PC-3 (cell line): ENCODE data around the gene PMS2. TPM values are rescaled to one million over a fixed set of nuclear protein-coding genes. Genes with fewer than 3 reads are reported as not detected.
"Not testable (repeated sequence)": the region's sequence is repeated elsewhere in the genome, so short reads cannot be mapped to it uniquely, and the experiment has no call there.

Source experiments
- ATAC-seq: fragments of 200-7000 bp; cut with Tn5 transposase; 2 replicates; pipeline ENCODE4 v1.9.1; 2020; ENCODE audit warnings: mild to moderate bottlenecking, moderate library complexity
- BruUV-seq: library from RNA; stranded (reverse); fragments of 400-500 nt; replicated peaks from 2 replicates; lab custom pipeline; 2021; lab: Mats Ljungman, UMichigan
- CTCF ChIA-PET: fragments of 300-600 bp; sonication (Branson Sonifier 250); formaldehyde crosslinking; loops from one replicate; lab custom pipeline; 2022; ENCODE audit warnings: antibody characterized with exemption; lab: Charles Lee
- POLR2A ChIA-PET: fragments of 300-600 bp; sonication (Branson Sonifier 250); formaldehyde crosslinking; loops from one replicate; lab custom pipeline; 2022; ENCODE audit warnings: antibody characterized with exemption; ENCODE audit not compliant: unreplicated experiment; lab: Charles Lee
- DNase-seq: peaks from one replicate; pipeline ENCODE4 v3.0.0-alpha.2; 2015
- H2AFZ ChIP-seq: fragments of 300-600 bp; sonication (generic); 2 replicates; pipeline ENCODE4 v1.6.0; 2016; ENCODE audit warnings: antibody characterized with exemption, low read length
- H3F3A ChIP-seq: fragments of 300-600 bp; sonication (generic); one replicate; pipeline ENCODE4 v1.6.0; 2017; ENCODE audit warnings: antibody characterized with exemption, low read length, control low read depth, mild to moderate bottlenecking; ENCODE audit not compliant: unreplicated experiment
- H3K27ac ChIP-seq: fragments of 300-600 bp; sonication (generic); 2 replicates; pipeline ENCODE4 v1.5.1; 2016; ENCODE audit warnings: mild to moderate bottlenecking, low read length
- H3K27me3 ChIP-seq: fragments of 300-600 bp; sonication (generic); 2 replicates; pipeline ENCODE4 v1.6.1; 2016; ENCODE audit warnings: low read length, mixed read lengths
- H3K36me3 ChIP-seq: fragments of 300-600 bp; sonication (generic); 2 replicates; pipeline ENCODE4 v1.6.1; 2016; ENCODE audit warnings: low read depth, mixed run types, low read length, mixed read lengths
- H3K4me1 ChIP-seq: fragments of 300-600 bp; sonication (generic); 2 replicates; pipeline ENCODE4 v1.5.1; 2016; ENCODE audit warnings: low read length; ENCODE audit not compliant: insufficient read depth
- H3K4me2 ChIP-seq: fragments of 300-600 bp; sonication (generic); 2 replicates; pipeline ENCODE4 v1.6.0; 2016; ENCODE audit warnings: low read length
- H3K4me3 ChIP-seq: fragments of 300-600 bp; sonication (generic); 2 replicates; pipeline ENCODE4 v1.5.1; 2016; ENCODE audit warnings: mild to moderate bottlenecking, low read length, mixed read lengths
- H3K79me2 ChIP-seq: fragments of 300-600 bp; sonication (generic); 2 replicates; pipeline ENCODE4 v1.6.1; 2017; ENCODE audit warnings: low read length, mixed read lengths
- H3K9ac ChIP-seq: fragments of 300-600 bp; sonication (generic); 2 replicates; pipeline ENCODE4 v1.6.0; 2016; ENCODE audit warnings: mild to moderate bottlenecking, low read length
- H3K9me2 ChIP-seq: fragments of 300-600 bp; sonication (generic); replicated peaks from 2 replicates; pipeline ENCODE4 v1.6.1; 2016; ENCODE audit warnings: mixed run types, low read length, mixed read lengths
- H3K9me3 ChIP-seq: fragments of 300-600 bp; sonication (generic); 2 replicates; pipeline ENCODE4 v1.6.1; 2016; ENCODE audit warnings: low read length, mixed read lengths
- H4K20me1 ChIP-seq: fragments of 300-600 bp; sonication (generic); 2 replicates; pipeline ENCODE4 v1.6.1; 2016; ENCODE audit warnings: low read length, mixed read lengths
- intact Hi-C: fragments of 100-400 bp; cut with micrococcal nuclease; formaldehyde crosslinking; loops from 2 replicates; pipeline ENCODE4 v1.9.0; 2023
- total RNA-seq: library from RNA; depleted of rRNA; stranded (reverse); fragments of >200 nt; gene quantifications from 2 replicates; pipeline ENCODE4 v1.2.3, GENCODE V29; 2014; rRNA removed

Gene PMS2
- total RNA-seq, 1 experiment from 2014 or later, result 16.2 TPM

GRCh38 chr7:5930290-5930689 is 78.6 kb downstream of the PMS2 start:
- H3K9me2 ChIP-seq, ATAC-seq, H3K4me1 ChIP-seq, DNase-seq, H3K79me2 ChIP-seq, intact Hi-C loops, H3K9ac ChIP-seq, CTCF ChIA-PET, POLR2A ChIA-PET, H2AFZ ChIP-seq, H4K20me1 ChIP-seq, BruUV-seq, H3K4me2 ChIP-seq, H3K36me3 ChIP-seq, H3K27me3 ChIP-seq, H3K9me3 ChIP-seq, H3K4me3 ChIP-seq, H3F3A ChIP-seq, H3K27ac ChIP-seq: not testable (repeated sequence)

- H4K20me1 ChIP-seq, H3K27me3 ChIP-seq, H3K9ac ChIP-seq, CTCF ChIA-PET, H3K4me1 ChIP-seq, H3K27ac ChIP-seq, H3K4me2 ChIP-seq, H2AFZ ChIP-seq, H3F3A ChIP-seq, H3K36me3 ChIP-seq, BruUV-seq, H3K9me2 ChIP-seq, DNase-seq, POLR2A ChIA-PET, H3K9me3 ChIP-seq, H3K79me2 ChIP-seq, H3K4me3 ChIP-seq, ATAC-seq, intact Hi-C loops: not testable (repeated sequence)
Observed at GRCh38 chr7:5926263-5926870, 82.5 kb downstream of the PMS2 start.

GRCh38 chr7:5924630-5925029 is 84.2 kb downstream of the PMS2 start:
- H3K36me3 ChIP-seq, H3K4me2 ChIP-seq, H3K79me2 ChIP-seq, H3K27ac ChIP-seq, POLR2A ChIA-PET, H3F3A ChIP-seq, H3K4me3 ChIP-seq, DNase-seq, BruUV-seq, H3K27me3 ChIP-seq, H2AFZ ChIP-seq, H3K9ac ChIP-seq, CTCF ChIA-PET, H3K9me3 ChIP-seq, intact Hi-C loops, H3K9me2 ChIP-seq, H4K20me1 ChIP-seq, H3K4me1 ChIP-seq: not testable (repeated sequence)
- peak; percentile 31; the same call in 1 of the 2 replicates for ATAC-seq

DNA sequence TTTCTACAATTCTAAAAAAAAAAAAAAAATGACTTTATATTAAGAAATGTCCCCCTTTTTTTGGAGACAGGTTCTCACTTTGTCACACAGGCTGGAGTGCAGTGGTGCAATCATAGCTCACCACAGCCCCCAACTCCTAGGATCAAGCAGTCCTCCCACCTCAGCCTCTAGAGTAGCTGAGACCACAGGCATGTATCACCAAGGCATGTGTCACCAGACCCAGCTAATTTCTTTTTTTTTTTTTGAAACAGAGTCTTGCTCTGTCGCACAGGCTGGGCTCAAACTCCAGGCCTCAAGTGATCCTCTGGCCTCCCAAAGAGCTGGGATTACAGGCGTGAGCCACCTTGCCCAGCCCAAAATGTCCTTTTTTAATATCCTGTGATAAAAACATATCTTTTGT is 84.7 kb downstream of the PMS2 start:
- H3K9me2 ChIP-seq, H3K4me2 ChIP-seq, ATAC-seq, H3K36me3 ChIP-seq, CTCF ChIA-PET, BruUV-seq, H3K9me3 ChIP-seq, DNase-seq, H3F3A ChIP-seq, H3K79me2 ChIP-seq, H3K27ac ChIP-seq, intact Hi-C loops, H3K4me3 ChIP-seq, H3K27me3 ChIP-seq, H3K9ac ChIP-seq, H4K20me1 ChIP-seq, H2AFZ ChIP-seq, H3K4me1 ChIP-seq, POLR2A ChIA-PET: not testable (repeated sequence)

Other genes with a start within 250 kb of the PMS2 start
- 21.1 and 22.2 TPM in 2 replicates for gene RNF216, start 227.4 kb downstream of the PMS2 start, total RNA-seq
- gene OCM, start 128.3 kb downstream of the PMS2 start, total RNA-seq, result not detected in 2 replicates
- 40.8 and 56.2 TPM in 2 replicates for gene CCZ1, start 110.3 kb downstream of the PMS2 start, total RNA-seq
- not detected in 2 replicates for gene RSPH10B, start 38.4 kb downstream of the PMS2 start, total RNA-seq
- gene AIMP2, start 223 bp upstream of the PMS2 start, total RNA-seq, result 62.3 and 68.4 TPM in 2 replicates
- 0.23 and 0.26 TPM in 2 replicates for gene ANKRD61, start 22.3 kb upstream of the PMS2 start, total RNA-seq
- gene EIF2AK1, start 50.1 kb upstream of the PMS2 start, total RNA-seq, result 239 and 325 TPM in 2 replicates
- gene USP42, start 95.9 kb upstream of the PMS2 start, total RNA-seq, result 3.9 and 5.6 TPM in 2 replicates